OCI-LY3 (cell line): ENCODE results near the gene SRL.
"Not testable (repeated sequence)": the region's sequence is repeated elsewhere in the genome, so short reads cannot be mapped to it uniquely, and the experiment has no call there.

Source experiments
- H2AFZ ChIP-seq: fragments of 200-600, 300-600 bp; shearing (Covaris generic); 2 replicates; pipeline ENCODE4 v1.6.0; 2014; ENCODE audit warnings: antibody characterized with exemption, low read depth, low read length
- H3K27ac ChIP-seq: fragments of 200-600, 300-600 bp; sonication (generic); 2 replicates; pipeline ENCODE4 v1.5.1; 2014; ENCODE audit warnings: mild to moderate bottlenecking, low read length, moderate library complexity, mixed read lengths
- H3K27me3 ChIP-seq: fragments of 200-600, 300-600 bp; sonication (generic); 2 replicates; pipeline ENCODE4 v1.6.1; 2014; ENCODE audit warnings: low read depth, low read length, mixed read lengths
- H3K36me3 ChIP-seq: fragments of 200-600, 300-600 bp; sonication (generic); replicated peaks from 2 replicates; pipeline ENCODE3; 2014; ENCODE audit warnings: low read depth, low read length, mixed read lengths
- H3K4me1 ChIP-seq: fragments of 300-600, 200-600 bp; sonication (generic); 2 replicates; pipeline ENCODE4 v1.6.1; 2014; ENCODE audit warnings: low read length, mixed read lengths
- H3K4me2 ChIP-seq: fragments of 200-600, 300-600 bp; sonication (generic); 2 replicates; pipeline ENCODE4 v1.6.1; 2014; ENCODE audit warnings: low read length, mixed read lengths
- H3K4me3 ChIP-seq: fragments of 300-600, 200-600 bp; sonication (generic); 2 replicates; pipeline ENCODE4 v1.5.1; 2014; ENCODE audit warnings: antibody characterized with exemption, mild to moderate bottlenecking, low read length, moderate library complexity
- H3K79me2 ChIP-seq: fragments of 300-600, 200-600 bp; shearing (Covaris generic); 2 replicates; pipeline ENCODE4 v1.6.1; 2014; ENCODE audit warnings: mild to moderate bottlenecking, low read length, mixed read lengths
- H3K9ac ChIP-seq: fragments of 300-600, 200-600 bp; shearing (Covaris generic); 2 replicates; pipeline ENCODE4 v1.6.0; 2014; ENCODE audit warnings: mild to moderate bottlenecking, low read length, moderate library complexity
- H3K9me3 ChIP-seq: fragments of 200-600, 300-600 bp; shearing (Covaris generic); 2 replicates; pipeline ENCODE4 v1.6.1; 2014; ENCODE audit warnings: low read length, mixed read lengths; ENCODE audit not compliant: insufficient read depth
- H4K20me1 ChIP-seq: fragments of 200-600, 300-600 bp; sonication (generic); 2 replicates; pipeline ENCODE4 v1.6.1; 2016; ENCODE audit warnings: low read length, mixed read lengths; ENCODE audit not compliant: insufficient read depth
- CTCF ChIP-seq: fragments of 200-600, 300-600 bp; sonication (generic); IDR thresholded peaks from 2 replicates; pipeline ENCODE4 v1.5.1; 2014; ENCODE audit warnings: antibody characterized with exemption, low read length, low read depth
- EZH2phosphoT487 ChIP-seq: fragments of 200-600 bp; shearing (Covaris generic); IDR thresholded peaks from 2 replicates; pipeline ENCODE4 v1.6.1; 2018; ENCODE audit warnings: antibody characterized with exemption, mixed run types, low read depth

SRL gene

GRCh38 chr16:4212211-4212933, 29.5 kb downstream of the SRL start:
- Histone ChIP-seq H3K36me3 (no peaks in the 10 kb centered on the region), H2AFZ (no peak overlapping the region), H3K9ac (no peak overlapping the region), H3K27me3 (peaks cover 13% of the 10 kb centered on the region), H3K4me2 (no peak overlapping the region), H3K27ac (no peak overlapping the region), H3K79me2 (no peaks in the 10 kb centered on the region), H4K20me1 (no peaks in the 10 kb centered on the region), H3K4me1 (no peaks in the 10 kb centered on the region), H3K4me3 (no peak overlapping the region), H3K9me3 (no peaks in the 10 kb centered on the region)
- TF ChIP-seq EZH2phosphoT487 (no peak), CTCF (no peak)

GRCh38 chr16:4211445-4212210, 30.3 kb downstream of the SRL start:
- H3K27me3 ChIP-seq: peaks cover 13% of the 10 kb centered on the region
- H3K27ac ChIP-seq, H3K9me3 ChIP-seq, H3K9ac ChIP-seq, H3K79me2 ChIP-seq, H3K36me3 ChIP-seq, H3K4me3 ChIP-seq, H2AFZ ChIP-seq, H3K4me1 ChIP-seq, H3K4me2 ChIP-seq, H4K20me1 ChIP-seq: not testable (repeated sequence)

- Histone ChIP-seq H2AFZ (no peak overlapping the region), H4K20me1 (no peaks in the 10 kb centered on the region), H3K9ac (no peak overlapping the region), H3K27ac (no peak overlapping the region), H3K36me3 (no peaks in the 10 kb centered on the region), H3K79me2 (no peaks in the 10 kb centered on the region), H3K4me2 (no peak overlapping the region), H3K4me3 (no peak overlapping the region), H3K4me1 (no peaks in the 10 kb centered on the region), H3K27me3 (peaks cover 6% of the 10 kb centered on the region), H3K9me3 (no peaks in the 10 kb centered on the region)
- TF ChIP-seq CTCF (no peak), EZH2phosphoT487 (no peak)
Measured at GRCh38 chr16:4209666-4210065, 32.2 kb downstream of the SRL start.

- H3K27me3 ChIP-seq: no peaks in the 10 kb centered on the region
- TF ChIP-seq CTCF (no peak), EZH2phosphoT487 (no peak)
Measured at GRCh38 chr16:4208341-4208751, 33.5 kb downstream of the SRL start.

More at GRCh38 chr16:4208341-4208751, 33.5 kb downstream of the SRL start:
- Histone ChIP-seq H3K4me1 (no peaks in the 10 kb centered on the region), H4K20me1 (no peaks in the 10 kb centered on the region), H3K79me2 (no peaks in the 10 kb centered on the region), H3K36me3 (no peaks in the 10 kb centered on the region), H3K27ac (no peak overlapping the region), H3K4me2 (no peak overlapping the region), H3K9ac (no peak overlapping the region), H2AFZ (no peak overlapping the region), H3K4me3 (no peak overlapping the region), H3K9me3 (no peaks in the 10 kb centered on the region)
